Activated B cell treated with CpG ODN at 0.5 μM for 24 hours (primary cell): ENCODE measurements around the gene CRABP1. TPM values are rescaled to one million over a fixed set of nuclear protein-coding genes. Genes with fewer than 3 reads are reported as not detected.

ENCODE experiments used
- ATAC-seq: fragments of 200-7000 bp; cut with Tn5 transposase; one replicate; pipeline ENCODE4 v1.10.0; 2021; ENCODE audit warnings: low read depth, mild to moderate bottlenecking, moderate library complexity
- CTCF ChIA-PET: fragments of 350-600 bp; sonication (Branson Sonifier 250); formaldehyde crosslinking; loops from one replicate; lab custom pipeline; 2021; ENCODE audit warnings: antibody characterized with exemption; lab: Charles Lee
- POLR2A ChIA-PET: fragments of 350-600 bp; sonication (Branson Sonifier 250); formaldehyde crosslinking; loops from one replicate; lab custom pipeline; 2021; ENCODE audit warnings: antibody characterized with exemption; lab: Charles Lee
- DNase-seq: peaks from one replicate; pipeline ENCODE4 v3.0.0; 2022
- H3K27ac Mint-ChIP-seq: one replicate; pipeline ENCODE4 v1.8.0; 2020; ENCODE audit warnings: mixed read lengths
- H3K27me3 Mint-ChIP-seq: one replicate; pipeline ENCODE4 v1.8.0; 2021; ENCODE audit warnings: mixed read lengths
- H3K36me3 Mint-ChIP-seq: one replicate; pipeline ENCODE4 v1.8.0; 2021; ENCODE audit warnings: low read depth, mixed read lengths
- H3K4me1 Mint-ChIP-seq: one replicate; pipeline ENCODE4 v1.8.0; 2021; ENCODE audit warnings: mixed read lengths
- H3K4me3 Mint-ChIP-seq: one replicate; pipeline ENCODE4 v1.8.0; 2020; ENCODE audit warnings: mild to moderate bottlenecking, mixed read lengths
- H3K9me3 Mint-ChIP-seq: one replicate; pipeline ENCODE4 v1.8.0; 2020; ENCODE audit warnings: mixed read lengths
- intact Hi-C: fragments of 100-400 bp; cut with micrococcal nuclease; formaldehyde crosslinking; loops from one replicate; pipeline ENCODE4 v1.15.1; 2024
- total RNA-seq: library from RNA; stranded (reverse); gene quantifications from 2 replicates; pipeline ENCODE4 v1.2.3, GENCODE V29; 2022
- TF ChIP-seq, protein P1 (sequence below): fragments of 200-600 bp; IDR thresholded peaks from one replicate; pipeline ENCODE4 v1.8.0; 2022; ENCODE audit warnings: antibody characterized with exemption, mild to moderate bottlenecking

Gene CRABP1
- total RNA-seq, 1 donor from 2014 or later = not detected

DNA sequence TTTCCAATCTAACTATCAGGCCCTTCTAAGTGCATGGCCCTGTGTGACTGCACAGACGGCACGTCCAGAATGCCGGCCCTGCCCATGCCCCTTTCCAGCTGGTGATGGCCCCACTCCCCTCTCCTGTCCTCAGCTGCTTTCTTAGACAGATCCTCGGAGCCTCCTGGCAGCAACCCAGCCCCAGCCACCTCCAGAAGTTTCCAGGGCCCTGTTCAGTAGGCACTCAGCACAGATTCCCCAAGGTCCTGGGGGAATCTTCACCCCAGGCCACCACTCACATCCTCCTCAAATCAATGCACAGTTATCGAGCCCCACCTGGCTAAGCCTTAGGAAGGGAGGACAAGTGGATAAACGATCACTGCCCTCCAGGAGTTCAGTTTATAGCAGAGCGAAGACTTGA is 1.4 kb upstream of the CRABP1 start:
- DNase-seq = no peak
- H3K27me3 Mint-ChIP-seq = peaks cover 43% of the 10 kb centered on the region
- H3K4me3 Mint-ChIP-seq = no peak overlapping the region
- TF ChIP-seq, protein P1, sequence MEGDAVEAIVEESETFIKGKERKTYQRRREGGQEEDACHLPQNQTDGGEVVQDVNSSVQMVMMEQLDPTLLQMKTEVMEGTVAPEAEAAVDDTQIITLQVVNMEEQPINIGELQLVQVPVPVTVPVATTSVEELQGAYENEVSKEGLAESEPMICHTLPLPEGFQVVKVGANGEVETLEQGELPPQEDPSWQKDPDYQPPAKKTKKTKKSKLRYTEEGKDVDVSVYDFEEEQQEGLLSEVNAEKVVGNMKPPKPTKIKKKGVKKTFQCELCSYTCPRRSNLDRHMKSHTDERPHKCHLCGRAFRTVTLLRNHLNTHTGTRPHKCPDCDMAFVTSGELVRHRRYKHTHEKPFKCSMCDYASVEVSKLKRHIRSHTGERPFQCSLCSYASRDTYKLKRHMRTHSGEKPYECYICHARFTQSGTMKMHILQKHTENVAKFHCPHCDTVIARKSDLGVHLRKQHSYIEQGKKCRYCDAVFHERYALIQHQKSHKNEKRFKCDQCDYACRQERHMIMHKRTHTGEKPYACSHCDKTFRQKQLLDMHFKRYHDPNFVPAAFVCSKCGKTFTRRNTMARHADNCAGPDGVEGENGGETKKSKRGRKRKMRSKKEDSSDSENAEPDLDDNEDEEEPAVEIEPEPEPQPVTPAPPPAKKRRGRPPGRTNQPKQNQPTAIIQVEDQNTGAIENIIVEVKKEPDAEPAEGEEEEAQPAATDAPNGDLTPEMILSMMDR = no peak
- ChIA-PET CTCF (no interaction called here), POLR2A (no interaction called here)
- H3K36me3 Mint-ChIP-seq = no peaks in the 10 kb centered on the region
- no peak overlapping the region for H3K27ac Mint-ChIP-seq
- H3K4me1 Mint-ChIP-seq = peaks cover 3% of the 10 kb centered on the region
- ATAC-seq = no peak
- no peaks in the 10 kb centered on the region for H3K9me3 Mint-ChIP-seq
- intact Hi-C loops = no loop called here

DNA sequence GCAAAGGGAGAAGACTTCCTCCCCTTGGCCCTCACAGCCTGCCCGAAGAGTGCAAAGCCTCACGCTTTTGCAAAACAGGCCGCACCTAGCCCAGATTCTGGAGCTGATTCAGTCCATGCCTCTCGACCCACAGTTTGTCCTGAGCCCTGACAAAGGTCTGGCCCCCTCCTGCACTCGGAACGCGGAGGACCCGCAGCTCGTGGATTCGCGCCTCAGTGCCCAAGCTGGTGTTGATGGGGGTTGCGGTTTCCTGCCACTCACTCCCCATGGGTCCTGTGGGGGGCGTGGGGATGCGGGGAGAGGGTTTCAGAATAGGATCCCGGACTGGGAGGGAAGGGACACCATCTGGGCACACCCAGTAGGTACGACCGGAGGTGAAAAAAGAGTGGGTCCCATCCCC is 594 bp upstream of the CRABP1 start:
- intact Hi-C loops = no loop called here
- TF ChIP-seq, protein P1 = no peak
- CTCF ChIA-PET = no interaction called here
- H3K36me3 Mint-ChIP-seq = no peaks in the 10 kb centered on the region
- H3K27ac Mint-ChIP-seq = no peak overlapping the region
- H3K9me3 Mint-ChIP-seq = no peaks in the 10 kb centered on the region
- peaks cover 3% of the 10 kb centered on the region for H3K4me1 Mint-ChIP-seq
- H3K4me3 Mint-ChIP-seq = no peak overlapping the region
- ATAC-seq = no peak
- POLR2A ChIA-PET = no interaction called here
- peaks cover 43% of the 10 kb centered on the region for H3K27me3 Mint-ChIP-seq
- no peak for DNase-seq

DNA sequence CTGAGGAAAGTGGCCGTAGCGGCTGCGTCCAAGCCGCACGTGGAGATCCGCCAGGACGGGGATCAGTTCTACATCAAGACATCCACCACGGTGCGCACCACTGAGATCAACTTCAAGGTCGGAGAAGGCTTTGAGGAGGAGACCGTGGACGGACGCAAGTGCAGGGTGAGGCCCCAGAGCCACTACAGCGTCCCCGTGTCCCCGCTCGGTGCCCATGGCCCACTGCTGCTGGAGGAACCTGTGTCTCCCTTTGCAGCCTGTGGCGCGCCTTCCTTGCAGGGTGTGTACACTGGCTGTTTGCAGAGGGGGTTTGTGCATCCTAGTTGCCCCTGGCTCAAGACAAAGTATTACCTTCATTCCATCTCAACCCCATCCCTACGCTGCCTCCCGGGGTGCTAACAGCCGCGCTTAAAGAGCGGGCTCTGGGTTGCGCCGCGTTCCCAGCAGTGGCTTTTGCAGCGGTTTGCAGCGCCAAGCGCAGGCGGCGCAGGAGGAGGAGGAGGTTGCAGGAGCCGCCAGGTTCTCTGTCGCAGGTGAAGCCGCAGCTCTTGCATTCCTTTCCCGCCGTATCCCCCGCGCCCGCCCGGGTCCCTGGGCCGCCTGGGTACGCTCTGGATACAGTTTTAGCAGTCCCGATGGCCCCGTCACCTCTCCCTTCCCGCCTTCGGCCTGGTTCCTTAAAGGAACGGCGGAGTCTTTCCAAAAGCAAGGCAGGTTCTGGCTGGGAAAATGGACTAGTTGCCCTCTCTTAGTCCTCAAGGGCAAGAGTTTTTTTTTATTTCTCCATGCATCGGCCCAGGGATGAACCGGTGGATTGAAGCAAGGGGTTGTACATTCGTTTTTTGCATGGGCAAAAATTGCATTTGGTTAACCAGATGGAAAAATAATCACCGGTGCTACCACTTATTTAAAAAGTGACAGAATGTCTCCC is 1.2 kb downstream of the CRABP1 start:
- DNase-seq (no peak), ATAC-seq (no peak)
- Mint-ChIP-seq H3K27ac (no peak overlapping the region), H3K36me3 (no peaks in the 10 kb centered on the region), H3K9me3 (no peaks in the 10 kb centered on the region), H3K4me1 (peaks cover 3% of the 10 kb centered on the region), H3K27me3 (peaks cover 43% of the 10 kb centered on the region), H3K4me3 (no peak overlapping the region)
- CTCF ChIA-PET = no interaction called here
- TF ChIP-seq, protein P1 = no peak
- POLR2A ChIA-PET = no interaction called here
- intact Hi-C loops = no loop called here

DNA sequence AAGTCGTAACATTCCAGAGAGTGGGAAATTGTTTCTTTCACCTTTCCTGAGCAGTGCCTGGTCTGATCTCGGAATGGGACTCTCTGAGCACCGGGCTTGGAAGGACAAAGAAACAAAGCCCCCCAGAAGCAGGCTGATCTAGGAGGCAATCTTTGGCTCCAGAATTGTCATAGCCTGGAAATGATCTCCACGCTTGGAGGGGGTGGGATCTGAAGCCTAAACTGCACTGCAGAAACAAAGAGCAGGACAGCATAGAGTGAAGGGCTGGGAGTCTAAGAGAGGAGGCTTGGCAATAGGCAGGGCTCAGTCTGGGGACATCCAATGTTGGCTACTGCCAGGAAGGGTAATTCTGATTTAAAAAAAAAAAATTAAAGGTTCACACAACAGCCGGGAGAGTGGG is 1.9 kb downstream of the CRABP1 start:
- intact Hi-C loops = no loop called here
- H3K36me3 Mint-ChIP-seq = no peaks in the 10 kb centered on the region
- H3K27me3 Mint-ChIP-seq = peaks cover 47% of the 10 kb centered on the region
- H3K4me3 Mint-ChIP-seq = no peak overlapping the region
- TF ChIP-seq, protein P1 = no peak
- ChIA-PET CTCF (no interaction called here), POLR2A (no interaction called here)
- peaks cover 3% of the 10 kb centered on the region for H3K4me1 Mint-ChIP-seq
- H3K9me3 Mint-ChIP-seq = no peaks in the 10 kb centered on the region
- no peak for DNase-seq
- H3K27ac Mint-ChIP-seq = no peak overlapping the region
- ATAC-seq = no peak

DNA sequence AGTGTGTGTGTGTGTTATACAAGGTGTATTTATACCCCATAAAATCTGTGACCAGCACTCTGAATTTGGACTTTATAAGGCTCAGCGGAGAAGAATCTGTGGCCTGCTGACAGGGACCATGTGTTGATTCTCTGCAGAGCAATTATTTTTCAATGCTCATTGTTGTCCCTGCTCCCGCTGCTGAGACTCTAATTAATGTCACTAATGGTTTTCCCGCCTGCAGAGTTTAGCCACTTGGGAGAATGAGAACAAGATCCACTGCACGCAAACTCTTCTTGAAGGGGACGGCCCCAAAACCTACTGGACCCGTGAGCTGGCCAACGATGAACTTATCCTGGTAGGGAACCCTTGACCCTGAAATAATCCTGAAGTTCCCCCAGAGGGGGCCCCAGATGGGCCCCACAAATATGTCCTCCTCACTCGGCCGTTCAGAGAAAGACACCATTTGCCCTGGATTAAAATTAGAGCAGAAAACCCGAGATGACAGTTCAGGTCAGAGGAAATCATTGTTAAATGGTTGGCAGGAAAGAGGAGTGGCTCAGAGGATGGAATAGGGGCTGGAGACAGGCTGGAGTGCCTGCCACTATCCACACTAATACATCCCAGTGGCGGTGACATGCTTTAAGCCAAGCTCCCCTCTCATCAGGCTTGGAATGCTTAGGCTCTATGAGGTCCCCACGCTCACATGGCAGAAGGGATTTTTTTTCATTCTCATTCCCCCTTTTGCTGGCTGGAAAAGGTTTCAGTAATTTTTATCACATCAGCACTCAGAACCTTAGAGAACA is 3.3 kb downstream of the CRABP1 start:
- intact Hi-C loops = no loop called here
- ChIA-PET CTCF (no interaction called here), POLR2A (no interaction called here)
- Mint-ChIP-seq H3K4me1 (peaks cover 3% of the 10 kb centered on the region), H3K27ac (no peak overlapping the region), H3K4me3 (no peak overlapping the region), H3K27me3 (peaks cover 44% of the 10 kb centered on the region), H3K9me3 (no peaks in the 10 kb centered on the region), H3K36me3 (no peaks in the 10 kb centered on the region)
- ATAC-seq = no peak
- TF ChIP-seq, protein P1 = no peak
- no peak for DNase-seq
